ENCODE data around the gene SERTAD2. TPM values are rescaled to one million over a fixed set of nuclear protein-coding genes. Genes with fewer than 3 reads are reported as not detected.

SERTAD2 gene
- total RNA-seq, 1 donor from 2014 or later, result 19.2 TPM

GRCh38 chr2:64669288-64669687 is 15.6 kb upstream of the SERTAD2 start:
- Mint-ChIP-seq H3K9me3 (no peaks in the 10 kb centered on the region), H3K36me3 (no peaks in the 10 kb centered on the region), H3K4me1 (ENCODE audit: unreplicated experiment) (peaks cover 4% of the 10 kb centered on the region), H3K27ac (no peak overlapping the region), H3K4me3 (no peak overlapping the region), H3K27me3 (no peaks in the 10 kb centered on the region)
- DNase-seq (ENCODE audit: extremely low spot score, unreplicated experiment), result no peak
- TF ChIP-seq CTCF (conservative IDR thresholded peaks at IDR 0.05), result no peak

GRCh38 chr2:64668542-64668941 is 14.8 kb upstream of the SERTAD2 start:
- peaks cover 4% of the 10 kb centered on the region for H3K4me1 Mint-ChIP-seq (ENCODE audit: unreplicated experiment)
- DNase-seq (ENCODE audit: extremely low spot score, unreplicated experiment), result no peak
- H3K36me3 Mint-ChIP-seq, result no peaks in the 10 kb centered on the region
- H3K27ac Mint-ChIP-seq, result no peak overlapping the region
- H3K9me3 Mint-ChIP-seq, result no peaks in the 10 kb centered on the region
- no peaks in the 10 kb centered on the region for H3K27me3 Mint-ChIP-seq
- no peak overlapping the region for H3K4me3 Mint-ChIP-seq
- no peak for TF ChIP-seq CTCF (conservative IDR thresholded peaks at IDR 0.05)

GRCh38 chr2:64667535-64667934 is 13.8 kb upstream of the SERTAD2 start:
- H3K4me3 Mint-ChIP-seq, result no peak overlapping the region
- no peak for TF ChIP-seq CTCF (conservative IDR thresholded peaks at IDR 0.05)
- H3K27ac Mint-ChIP-seq, result no peak overlapping the region

GRCh38 chr2:64666810-64667438 is 13.2 kb upstream of the SERTAD2 start:
- peaks cover 4% of the 10 kb centered on the region for H3K4me1 Mint-ChIP-seq (ENCODE audit: unreplicated experiment)
- H3K4me3 Mint-ChIP-seq, result no peak overlapping the region
- H3K27ac Mint-ChIP-seq, result no peak overlapping the region
- no peaks in the 10 kb centered on the region for H3K36me3 Mint-ChIP-seq
- TF ChIP-seq CTCF (conservative IDR thresholded peaks at IDR 0.05), result no peak
- no peaks in the 10 kb centered on the region for H3K9me3 Mint-ChIP-seq
- no peak for DNase-seq (ENCODE audit: extremely low spot score, unreplicated experiment)
- H3K27me3 Mint-ChIP-seq, result no peaks in the 10 kb centered on the region

More at GRCh38 chr2:64667535-64667934, 13.8 kb upstream of the SERTAD2 start:
- Mint-ChIP-seq H3K4me1 (ENCODE audit: unreplicated experiment) (peaks cover 4% of the 10 kb centered on the region), H3K9me3 (no peaks in the 10 kb centered on the region), H3K27me3 (no peaks in the 10 kb centered on the region), H3K36me3 (no peaks in the 10 kb centered on the region)
- no peak for DNase-seq (ENCODE audit: extremely low spot score, unreplicated experiment)

GRCh38 chr2:64665709-64666108 is 12.0 kb upstream of the SERTAD2 start:
- peaks cover 7% of the 10 kb centered on the region for H3K4me1 Mint-ChIP-seq (ENCODE audit: unreplicated experiment)
- no peak for TF ChIP-seq CTCF (conservative IDR thresholded peaks at IDR 0.05)
- H3K27me3 Mint-ChIP-seq, result no peaks in the 10 kb centered on the region
- H3K4me3 Mint-ChIP-seq, result no peak overlapping the region
- no peaks in the 10 kb centered on the region for H3K36me3 Mint-ChIP-seq
- DNase-seq (ENCODE audit: extremely low spot score, unreplicated experiment), result no peak
- no peak overlapping the region for H3K27ac Mint-ChIP-seq
- no peaks in the 10 kb centered on the region for H3K9me3 Mint-ChIP-seq
